Measurements from ENCODE around the gene TUBA1A. TPM values are rescaled to one million over a fixed set of nuclear protein-coding genes. Genes with fewer than 3 reads are reported as not detected.
"Not testable (repeated sequence)": the region's sequence is repeated elsewhere in the genome, so short reads cannot be mapped to it uniquely, and the experiment has no call there.

TUBA1A gene
- total RNA-seq, 1 donor from 2014 or later = 883 TPM

- Histone ChIP-seq H3K4me3 (ENCODE audit: low read depth, low read length) (no peak overlapping the region), H3K36me3 (ENCODE audit: control insufficient read depth, insufficient read depth, low read length) (no peaks in the 10 kb centered on the region), H3K27me3 (ENCODE audit: control insufficient read depth, insufficient read depth, low read length) (no peaks in the 10 kb centered on the region)
- no peak for DNase-seq (ENCODE audit: low read depth)
- no peak for TF ChIP-seq CTCF (IDR thresholded peaks at IDR 0.05; ENCODE audit: insufficient read depth, low read length, poor library complexity, severe bottlenecking)
Observed at GRCh38 chr12:49170924-49171323, 18.0 kb downstream of the TUBA1A start.

GRCh38 chr12:49165114-49165513 is 23.8 kb downstream of the TUBA1A start:
- TF ChIP-seq CTCF (IDR thresholded peaks at IDR 0.05; ENCODE audit: insufficient read depth, low read length, poor library complexity, severe bottlenecking) = no peak
- DNase-seq (ENCODE audit: low read depth) = no peak
- Histone ChIP-seq H3K4me3 (ENCODE audit: low read depth, low read length) (no peak overlapping the region), H3K36me3 (ENCODE audit: control insufficient read depth, insufficient read depth, low read length) (no peaks in the 10 kb centered on the region), H3K27me3 (ENCODE audit: control insufficient read depth, insufficient read depth, low read length) (no peaks in the 10 kb centered on the region)

GRCh38 chr12:49161901-49162300 is 27.0 kb downstream of the TUBA1A start:
- not testable (repeated sequence) for DNase-seq (ENCODE audit: low read depth); H3K4me3 ChIP-seq (ENCODE audit: low read depth, low read length); H3K27me3 ChIP-seq (ENCODE audit: control insufficient read depth, insufficient read depth, low read length); H3K36me3 ChIP-seq (ENCODE audit: control insufficient read depth, insufficient read depth, low read length)

- H3K27me3 ChIP-seq (ENCODE audit: control insufficient read depth, insufficient read depth, low read length) = no peaks in the 10 kb centered on the region
- no peak overlapping the region for H3K4me3 ChIP-seq (ENCODE audit: low read depth, low read length)
- TF ChIP-seq CTCF (IDR thresholded peaks at IDR 0.05; ENCODE audit: insufficient read depth, low read length, poor library complexity, severe bottlenecking) = no peak
- no peak for DNase-seq (ENCODE audit: low read depth)
- H3K36me3 ChIP-seq (ENCODE audit: control insufficient read depth, insufficient read depth, low read length) = no peaks in the 10 kb centered on the region
Observed at GRCh38 chr12:49161092-49161795, 27.6 kb downstream of the TUBA1A start.

GRCh38 chr12:49160399-49160798 is 28.5 kb downstream of the TUBA1A start:
- Histone ChIP-seq H3K27me3 (ENCODE audit: control insufficient read depth, insufficient read depth, low read length) (no peaks in the 10 kb centered on the region), H3K4me3 (ENCODE audit: low read depth, low read length) (no peak overlapping the region), H3K36me3 (ENCODE audit: control insufficient read depth, insufficient read depth, low read length) (no peaks in the 10 kb centered on the region)
- no peak for DNase-seq (ENCODE audit: low read depth)
- no peak for TF ChIP-seq CTCF (IDR thresholded peaks at IDR 0.05; ENCODE audit: insufficient read depth, low read length, poor library complexity, severe bottlenecking)

- Histone ChIP-seq H3K36me3 (ENCODE audit: control insufficient read depth, insufficient read depth, low read length) (no peaks in the 10 kb centered on the region), H3K4me3 (ENCODE audit: low read depth, low read length) (no peak overlapping the region), H3K27me3 (ENCODE audit: control insufficient read depth, insufficient read depth, low read length) (no peaks in the 10 kb centered on the region)
- no peak for DNase-seq (ENCODE audit: low read depth)
- no peak for TF ChIP-seq CTCF (IDR thresholded peaks at IDR 0.05; ENCODE audit: insufficient read depth, low read length, poor library complexity, severe bottlenecking)
Observed at GRCh38 chr12:49154221-49154620, 34.7 kb downstream of the TUBA1A start.

Measured in kidney epithelial cell (primary cell).